GM19023 (cell line): ENCODE measurements around the gene ESYT1.
"Not testable (repeated sequence)": the region's sequence is repeated elsewhere in the genome, so short reads cannot be mapped to it uniquely, and the experiment has no call there.

Experiments
- ATAC-seq: cut with Tn5 transposase; IDR thresholded peaks from one replicate; pipeline ENCODE4 v1.9.1; 2021; ENCODE audit warnings: mild to moderate bottlenecking, moderate library complexity; ENCODE audit not compliant: unreplicated experiment

Gene ESYT1

GRCh38 chr12:56104109-56104814 is 23.8 kb upstream of the ESYT1 start, which contains the start of gene PA2G4:
Gene PA2G4 (plus strand): TSS chr12:56104559. CDS start chr12:56104738, 179 bp downstream.
- peak; percentile 95 for ATAC-seq

GRCh38 chr12:56104815-56105608 is 23.1 kb upstream of the ESYT1 start:
- ATAC-seq, result peak; percentile 17

GRCh38 chr12:56105609-56105902 is 22.5 kb upstream of the ESYT1 start:
- no peak for ATAC-seq

- ATAC-seq, result no peak
Measured at GRCh38 chr12:56107242-56107641, 20.8 kb upstream of the ESYT1 start.

GRCh38 chr12:56110571-56110970 is 17.5 kb upstream of the ESYT1 start:
- no peak for ATAC-seq

- no peak for ATAC-seq
Measured at GRCh38 chr12:56114084-56114483, 14.0 kb upstream of the ESYT1 start.

- ATAC-seq, result no peak
Measured at GRCh38 chr12:56115329-56115728, 12.7 kb upstream of the ESYT1 start.

GRCh38 chr12:56116267-56117081 is 11.6 kb upstream of the ESYT1 start, which contains the start of gene RPL41:
Gene RPL41 (plus strand): TSS chr12:56116633.
- ATAC-seq, result peak; percentile 37

- ATAC-seq, result not testable (repeated sequence)
Measured at GRCh38 chr12:56117082-56117706, 10.9 kb upstream of the ESYT1 start.

- peak; percentile 75 for ATAC-seq
Measured at GRCh38 chr12:56117778-56118687, 10.0 kb upstream of the ESYT1 start, which contains the start of gene ZC3H10. Gene ZC3H10 (plus strand): TSS chr12:56118266. CDS start chr12:56120563, 2,297 bp downstream.

GRCh38 chr12:56118688-56119357 is 9.2 kb upstream of the ESYT1 start:
- no peak for ATAC-seq

GRCh38 chr12:56119361-56119796 is 8.7 kb upstream of the ESYT1 start:
- ATAC-seq, result no peak

GRCh38 chr12:56120158-56120846 is 7.8 kb upstream of the ESYT1 start:
- no peak for ATAC-seq

GRCh38 chr12:56121204-56121870 is 6.7 kb upstream of the ESYT1 start:
- ATAC-seq, result no peak

- no peak for ATAC-seq
Measured at GRCh38 chr12:56122637-56123036, 5.4 kb upstream of the ESYT1 start.

- no peak for ATAC-seq
Measured at GRCh38 chr12:56124133-56124532, 3.9 kb upstream of the ESYT1 start.

- no peak for ATAC-seq
Measured at GRCh38 chr12:56126732-56127239, 1.3 kb upstream of the ESYT1 start.

GRCh38 chr12:56127485-56127887 is 581 bp upstream of the ESYT1 start:
- no peak for ATAC-seq
